Measurements from ENCODE around the gene SSC5D.

Gene SSC5D

DNA sequence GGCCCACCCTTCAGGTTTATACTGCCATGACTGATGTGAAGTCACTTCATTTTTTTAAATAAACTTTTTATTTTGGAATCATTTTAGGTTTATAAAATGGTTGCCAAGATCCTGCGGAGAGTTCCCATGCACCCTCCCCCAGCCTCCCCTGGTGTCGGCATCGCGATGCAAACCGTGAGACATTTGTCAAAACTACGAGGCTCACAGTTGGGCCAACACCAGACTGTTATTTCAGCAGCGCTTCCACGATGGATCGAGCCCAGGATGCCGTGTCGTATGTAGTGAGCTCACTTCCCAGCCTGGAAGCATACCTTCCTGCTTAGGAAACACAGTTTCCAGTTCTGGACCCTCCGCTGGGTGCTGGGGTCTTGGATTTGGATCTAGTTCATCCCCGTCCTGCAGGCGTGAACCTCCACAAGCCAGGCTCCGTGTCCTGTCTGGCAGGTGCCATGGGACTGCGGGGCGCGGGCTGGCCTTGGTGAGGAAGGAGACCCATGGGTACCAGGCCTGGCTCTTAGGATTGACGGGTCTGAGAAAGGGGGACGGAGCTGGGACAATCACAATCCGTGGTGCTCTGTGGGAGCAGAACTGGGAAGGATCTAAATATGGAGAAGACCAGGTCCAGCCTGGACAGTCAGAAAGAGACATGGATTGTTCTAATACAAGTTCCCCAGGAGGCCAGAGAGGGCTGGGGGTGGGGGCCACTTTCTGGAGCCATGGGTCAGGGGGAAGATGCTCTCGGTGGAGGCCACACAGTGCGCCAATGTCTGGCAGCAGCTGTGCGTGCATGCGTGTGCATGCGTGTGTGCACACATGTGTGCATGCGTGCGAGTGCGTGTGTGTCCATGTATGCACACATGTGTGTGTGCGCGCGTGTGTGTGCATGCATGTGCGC is 51.1 kb downstream of the SSC5D start:
- no peak for DNase-seq

DNA sequence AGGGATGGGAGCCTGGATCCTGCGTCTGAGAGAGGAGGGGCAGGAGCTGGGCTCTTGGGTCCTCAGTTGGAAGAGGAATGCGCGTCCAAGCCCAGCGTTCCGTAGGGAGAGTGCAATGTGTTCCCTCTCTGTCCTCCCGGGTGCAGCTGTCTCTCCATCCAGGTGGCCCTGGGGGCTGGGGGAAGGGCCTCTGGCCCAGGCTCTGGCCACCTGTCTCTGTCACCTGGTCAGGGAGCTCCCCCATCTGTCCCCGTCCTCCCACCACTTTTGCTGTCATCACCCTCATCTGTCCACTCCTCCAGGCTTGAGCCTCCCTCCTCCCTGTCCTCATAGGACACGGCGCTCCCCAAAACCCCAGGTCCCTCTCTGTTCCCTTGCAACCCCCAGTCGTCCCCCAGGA is 52.4 kb downstream of the SSC5D start:
- DNase-seq, result no peak

DNA sequence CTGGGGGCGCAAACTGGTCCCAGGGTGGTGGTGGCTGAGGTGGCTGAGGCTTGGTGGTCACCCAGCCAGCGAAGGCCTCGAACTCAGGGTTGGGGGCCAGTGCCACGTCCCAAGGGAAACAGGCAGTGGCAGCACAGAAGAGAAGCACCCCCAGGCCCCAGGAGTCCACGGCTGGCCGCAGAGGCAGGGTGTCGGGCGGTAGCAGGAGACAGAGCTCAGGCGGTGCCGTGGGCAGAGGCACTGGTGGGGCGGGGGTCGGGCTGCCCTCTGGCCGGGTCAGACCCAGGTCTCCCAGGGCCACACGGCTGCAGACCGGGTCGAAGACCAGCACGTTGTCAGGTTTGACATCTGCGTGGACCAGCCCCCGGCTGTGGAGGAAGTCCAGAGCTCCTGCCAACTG is 52.9 kb downstream of the SSC5D start:
- no peak for DNase-seq

DNA sequence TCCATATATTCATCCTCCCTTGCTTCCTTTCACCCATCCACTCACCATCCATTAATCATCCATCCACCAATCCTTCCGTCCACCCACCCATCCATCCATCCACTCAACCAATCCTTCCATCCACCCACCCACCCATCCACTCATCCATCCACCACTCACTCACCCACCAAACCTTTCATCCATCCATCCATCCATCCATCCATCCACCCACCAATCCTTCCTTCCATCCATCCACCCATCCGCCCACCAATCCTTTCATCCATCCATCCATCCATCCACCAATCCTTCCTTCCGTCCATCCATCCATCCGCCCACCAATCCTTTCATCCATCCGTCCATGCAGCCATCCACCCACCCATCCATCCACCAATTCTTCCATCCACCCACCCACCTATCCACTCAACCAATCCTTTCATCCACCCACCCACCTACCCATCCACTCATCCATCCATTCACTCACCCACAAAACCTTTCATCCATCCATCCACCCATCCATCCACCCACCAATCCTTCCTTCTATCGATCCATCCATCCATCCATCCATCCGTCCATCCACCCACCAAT is 54.1 kb downstream of the SSC5D start:
- no peak for DNase-seq

DNA sequence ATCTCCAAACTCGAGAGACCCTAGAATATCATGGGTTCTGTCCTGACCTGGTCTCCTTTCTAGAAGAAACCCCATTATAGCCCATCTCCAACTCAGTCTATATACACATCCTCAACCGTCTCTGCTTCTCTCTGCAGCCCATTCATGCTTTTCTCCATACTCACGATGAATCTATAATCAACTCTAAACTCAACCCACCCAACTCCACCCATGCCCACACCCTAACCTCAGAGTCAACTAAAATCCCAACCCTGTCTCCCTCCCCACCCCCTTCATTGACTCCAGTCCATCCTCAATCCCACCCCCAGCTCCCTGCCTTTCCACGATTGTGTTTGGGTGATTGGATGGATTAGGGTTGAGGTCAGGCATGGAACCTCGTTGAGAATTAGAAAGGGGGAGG is 55.3 kb downstream of the SSC5D start:
- no peak for DNase-seq

DNA sequence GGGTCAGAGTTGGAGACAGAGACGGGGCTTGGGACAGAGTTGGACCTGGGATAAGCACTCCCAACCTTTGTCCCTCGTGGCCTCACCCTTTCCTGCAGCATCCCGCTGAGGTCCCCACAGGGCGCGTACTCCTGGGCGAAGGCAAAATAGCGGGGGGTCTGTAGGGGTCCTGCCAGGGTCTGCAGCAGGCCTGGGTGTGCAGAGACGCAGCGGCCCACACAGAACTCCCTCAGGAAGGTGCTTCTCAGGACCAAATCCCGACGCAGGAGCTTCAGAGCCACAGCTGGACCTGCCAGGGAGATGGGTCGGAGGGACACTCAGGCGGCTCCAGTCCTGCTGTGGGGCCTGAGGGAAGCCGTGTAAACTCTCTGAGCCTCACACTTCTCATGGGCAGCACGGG is 55.8 kb downstream of the SSC5D start:
- no peak for DNase-seq

DNA sequence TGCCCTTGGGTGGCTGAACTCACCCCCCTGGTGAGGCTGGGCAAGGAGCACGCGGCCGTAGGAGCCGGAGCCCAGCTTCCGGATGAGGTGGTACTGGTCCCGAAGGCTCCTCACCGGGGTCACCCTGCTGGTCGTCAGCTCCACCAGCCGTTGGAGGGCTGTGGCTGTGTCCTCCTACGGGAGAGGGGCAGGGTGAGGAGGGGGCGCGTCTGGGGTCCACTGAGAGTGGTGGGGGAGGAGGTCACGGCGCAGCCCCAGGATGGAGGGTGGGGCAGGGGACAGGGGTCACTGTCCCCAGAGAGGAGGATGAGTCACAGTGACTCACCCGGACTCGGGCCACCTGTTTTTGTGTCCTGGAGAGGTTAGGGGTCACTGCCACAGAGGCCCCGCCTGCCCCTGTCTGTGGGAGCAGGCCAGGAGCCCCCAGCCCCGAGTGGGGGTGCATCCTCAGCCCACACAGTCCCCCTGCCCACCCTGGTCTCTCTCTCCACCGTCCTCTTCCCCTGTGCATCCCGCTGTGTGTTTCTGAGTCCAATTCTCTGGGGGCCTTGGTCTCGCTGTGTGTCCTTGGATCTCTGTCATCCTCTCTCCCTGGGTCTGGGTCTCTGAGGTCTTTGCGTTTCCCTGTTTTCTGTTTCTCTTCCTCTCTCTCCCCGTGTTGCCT is 56.7 kb downstream of the SSC5D start:
- DNase-seq, result no peak

DNA sequence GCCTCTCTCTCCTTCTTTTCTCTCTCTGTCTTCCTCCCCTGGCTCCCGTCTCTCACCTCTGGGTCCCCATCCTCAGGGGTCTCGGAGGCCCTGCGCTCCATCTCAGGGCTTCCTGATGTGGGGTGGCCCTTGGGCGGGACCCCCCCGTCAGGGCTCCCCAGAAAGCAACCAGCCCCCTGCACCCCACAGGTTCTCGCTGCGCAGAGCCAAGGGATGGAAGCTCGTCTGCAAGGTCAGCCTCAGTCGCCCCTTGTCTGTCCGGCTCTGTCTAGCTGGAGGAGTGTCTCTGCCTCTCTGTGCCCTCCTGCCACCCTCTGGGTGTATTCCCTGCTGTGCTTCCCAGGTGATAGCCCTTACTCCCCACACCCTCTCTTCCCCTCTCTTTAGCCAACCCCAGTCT is 57.2 kb downstream of the SSC5D start, which contains the start of gene SBK3:
SBK3 (minus strand) TSS at position 101 of the 400 bp plus-strand sequence; CDS start at position 101, 0 bp downstream.
- no peak for DNase-seq

DNA sequence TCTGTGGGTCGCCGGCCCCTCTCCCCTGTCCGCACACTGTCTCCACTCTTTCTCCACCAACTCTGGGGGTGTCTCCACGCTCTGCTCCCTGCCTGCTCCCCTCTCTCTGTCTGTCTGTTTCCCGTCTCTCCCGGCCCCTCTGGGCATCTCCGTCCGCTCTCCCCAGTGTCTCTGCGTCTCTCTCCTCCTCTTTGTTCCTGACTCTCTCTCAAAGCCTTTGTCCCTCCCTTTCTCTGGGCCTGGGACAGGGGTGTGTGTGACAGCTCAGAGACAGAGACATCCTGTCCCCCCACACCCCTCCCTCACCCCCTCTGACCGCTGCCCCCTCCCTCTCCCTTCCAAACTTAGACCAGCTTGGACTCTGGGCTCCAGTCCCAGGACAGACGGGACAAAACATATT is 57.8 kb downstream of the SSC5D start:
- DNase-seq, result no peak

DNA sequence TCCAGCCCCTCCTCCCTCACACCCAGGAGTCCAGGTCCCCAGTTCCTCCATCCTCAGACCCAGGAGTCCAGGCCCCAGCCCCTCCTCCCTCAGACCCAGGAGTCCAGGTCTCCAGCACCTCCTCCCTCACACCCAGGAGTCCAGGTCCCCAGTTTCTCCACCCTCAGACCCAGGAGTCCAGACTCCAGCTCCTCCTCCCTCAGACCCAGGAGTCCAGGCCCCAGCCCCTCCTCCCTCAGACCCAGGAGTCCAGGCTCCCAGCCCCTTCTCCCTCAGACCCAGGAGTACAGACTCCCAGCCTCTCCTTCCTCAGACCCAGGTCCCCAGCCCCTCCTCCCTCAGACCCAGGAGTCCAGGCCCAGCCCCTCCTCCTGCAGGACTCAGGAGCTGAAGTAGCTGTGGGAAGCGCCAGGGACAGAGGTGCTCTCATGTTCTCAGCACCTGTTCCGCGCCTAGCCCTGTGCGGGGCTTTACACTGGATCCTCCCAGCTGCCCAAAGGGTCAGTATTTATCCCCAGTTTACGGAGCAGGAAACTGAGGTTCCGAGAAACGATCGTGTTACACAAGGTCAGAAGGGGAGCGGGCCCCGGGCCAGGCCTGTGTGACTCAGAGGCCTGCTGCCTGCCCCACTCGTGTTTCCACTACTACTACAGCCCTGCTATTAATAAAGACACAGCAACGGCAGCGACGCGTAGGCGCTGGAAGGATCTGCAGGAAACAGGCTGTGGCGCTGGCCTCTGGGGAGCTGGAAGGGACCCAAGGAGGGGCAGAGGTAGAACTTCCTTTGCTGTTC is 58.8 kb downstream of the SSC5D start:
- no peak for DNase-seq

DNA sequence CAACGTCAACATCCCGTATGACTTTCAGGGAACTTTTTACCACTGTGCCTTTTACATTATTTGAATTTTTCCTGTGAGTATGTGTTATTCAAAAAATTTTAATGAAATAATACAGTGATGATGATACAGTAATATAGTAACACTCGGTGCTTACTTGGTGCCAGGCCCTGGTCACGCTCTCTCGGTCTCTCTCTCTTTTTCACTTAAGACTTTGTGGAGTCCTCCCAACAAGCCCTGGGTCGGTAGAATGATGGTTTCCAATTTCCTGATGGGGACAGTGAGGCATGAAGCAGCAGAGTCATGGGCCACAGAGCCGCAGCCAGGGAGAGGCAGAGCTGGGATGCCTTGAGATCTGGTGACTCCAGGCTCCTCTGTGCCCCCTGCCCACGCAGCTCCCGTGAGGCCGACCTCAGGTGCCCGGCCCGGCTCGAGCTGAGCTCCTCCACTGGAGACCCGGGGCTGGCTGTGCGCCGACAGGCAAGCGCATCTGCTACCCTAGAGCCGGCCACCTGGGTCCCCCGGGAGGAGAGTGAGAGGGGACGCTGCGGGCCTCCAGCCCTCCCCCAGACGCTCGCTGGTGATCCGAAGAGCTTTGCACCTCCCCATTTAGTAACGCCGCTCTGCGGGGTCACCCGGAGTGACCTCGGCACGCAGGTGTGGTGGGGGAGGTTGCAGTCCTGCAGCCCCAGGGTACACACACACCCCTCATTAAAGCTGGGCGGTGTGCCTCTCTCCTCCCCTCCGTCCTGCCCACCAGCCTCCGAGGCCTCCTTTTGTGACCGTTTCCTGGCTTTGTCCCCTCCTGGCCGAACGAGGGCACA is 61.5 kb downstream of the SSC5D start:
- peak; percentile 11 for DNase-seq

DNA sequence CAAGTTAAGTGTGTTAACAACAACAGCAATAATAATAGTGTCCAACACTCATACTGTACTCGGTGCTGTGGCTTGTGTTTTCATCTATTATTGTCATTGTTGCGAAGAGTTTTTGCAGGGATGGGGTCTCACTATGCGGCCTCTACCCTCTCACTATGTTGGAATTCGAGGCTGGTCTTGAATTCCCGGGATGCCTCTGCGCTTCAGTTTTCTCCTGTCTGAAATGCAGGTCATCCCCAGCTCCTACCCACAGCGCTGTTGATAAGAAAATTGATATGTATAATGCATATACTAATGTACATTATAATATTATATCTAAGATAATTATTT is 62.0 kb downstream of the SSC5D start:
- no peak for DNase-seq

DNA sequence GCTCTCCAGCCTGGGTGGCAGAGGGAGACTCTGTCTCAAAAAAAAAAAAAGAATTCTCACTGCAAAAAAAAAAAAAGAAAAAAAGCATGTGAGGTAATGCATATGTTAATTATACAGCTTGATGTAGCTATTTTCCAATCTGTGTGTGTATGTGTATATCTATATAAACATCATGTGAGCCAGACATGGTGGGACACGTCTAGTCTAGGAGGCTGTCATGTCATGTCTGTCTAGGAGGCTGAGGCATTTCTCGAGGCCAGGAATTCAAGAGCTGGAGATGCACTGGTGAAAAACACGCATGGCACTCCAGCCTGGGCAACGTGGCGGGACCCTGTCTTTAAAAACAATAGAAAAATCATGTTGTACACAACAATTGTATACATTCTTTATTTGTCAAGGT is 64.0 kb downstream of the SSC5D start:
- no peak for DNase-seq

DNA sequence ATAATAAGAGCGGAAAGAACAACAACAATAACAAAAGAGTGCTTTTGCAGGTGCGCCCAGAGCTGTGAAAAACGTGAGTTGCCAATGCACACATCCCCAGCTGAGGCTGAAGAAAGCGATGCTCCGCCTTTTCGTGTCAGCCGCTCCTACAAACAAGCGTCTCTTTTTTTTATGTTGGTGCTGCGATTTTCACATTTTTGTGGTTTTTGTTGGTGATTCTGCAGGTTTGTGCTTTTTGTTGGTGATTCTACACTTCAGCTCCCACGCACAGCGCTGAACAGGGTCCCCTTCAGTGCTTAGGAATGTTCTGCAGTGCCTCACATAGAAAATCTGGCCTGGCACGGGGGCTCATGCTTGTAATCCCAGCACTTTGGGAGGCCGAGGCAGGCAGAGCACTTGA is 64.4 kb downstream of the SSC5D start:
- no peak for DNase-seq

DNA sequence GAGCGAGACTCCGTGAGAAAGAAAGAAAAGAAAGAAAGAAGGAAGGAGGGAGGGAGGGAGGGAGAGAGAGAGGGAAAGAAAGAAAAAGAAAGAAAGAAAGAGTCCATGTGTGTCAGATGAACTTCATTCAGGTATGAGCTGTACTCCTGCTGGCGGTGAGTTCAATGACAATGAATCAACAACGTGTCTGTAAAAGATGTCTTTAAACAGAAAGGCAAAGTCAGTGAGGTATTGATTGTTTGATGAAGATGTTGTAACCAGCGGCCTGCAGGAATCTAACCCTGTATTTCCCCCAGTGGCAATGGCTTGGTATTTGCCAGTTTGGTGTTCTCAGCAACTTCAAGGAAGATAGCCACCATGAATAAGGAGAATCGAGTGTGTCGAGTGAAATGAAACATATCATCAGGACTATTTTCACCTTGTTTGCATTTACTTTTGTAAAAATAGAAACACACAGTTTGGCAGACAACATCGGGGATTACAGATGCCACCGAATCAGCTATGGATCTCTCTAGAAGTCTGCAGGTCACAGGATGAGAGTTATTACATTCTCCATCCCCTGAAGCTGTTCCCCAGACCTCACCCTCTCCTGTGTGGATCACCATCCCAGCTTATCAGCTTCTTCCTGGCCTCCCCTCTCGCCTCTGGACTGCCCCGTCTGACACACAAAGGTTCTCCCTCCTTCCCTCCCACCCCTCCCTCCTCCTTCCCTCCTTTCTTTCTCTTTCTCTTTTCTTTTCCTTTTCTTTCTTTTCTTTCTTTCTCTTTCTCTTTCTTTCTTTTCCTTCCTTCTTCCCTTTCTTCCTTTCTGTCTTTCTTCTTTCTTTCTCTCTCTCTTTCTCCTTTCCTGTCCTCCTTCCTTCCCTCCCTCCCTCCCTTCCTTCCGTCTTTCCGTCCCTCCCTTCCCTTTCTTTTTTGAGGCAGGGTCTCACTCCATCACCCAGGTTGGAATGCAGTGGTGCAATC is 65.3 kb downstream of the SSC5D start:
- DNase-seq, result no peak

DNA sequence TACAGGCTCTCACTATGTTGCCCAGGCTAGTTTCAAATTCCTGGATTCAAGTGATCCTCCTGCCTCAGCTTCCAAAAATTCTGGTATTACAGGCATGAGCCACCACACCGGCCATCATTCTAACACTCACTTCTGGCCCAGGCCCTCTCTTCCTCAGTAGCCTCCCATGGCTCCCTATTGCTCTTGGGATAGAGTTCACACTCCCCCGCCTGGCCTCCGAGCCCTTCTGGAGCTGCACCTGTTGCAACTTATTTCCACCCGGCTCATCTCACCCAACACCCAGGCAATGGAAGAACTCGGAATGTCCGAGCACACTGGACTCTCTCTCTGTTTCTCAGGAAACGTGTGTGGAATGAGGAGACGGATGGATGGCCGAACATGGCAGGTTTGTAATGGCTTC is 66.1 kb downstream of the SSC5D start:
- DNase-seq, result no peak

DNA sequence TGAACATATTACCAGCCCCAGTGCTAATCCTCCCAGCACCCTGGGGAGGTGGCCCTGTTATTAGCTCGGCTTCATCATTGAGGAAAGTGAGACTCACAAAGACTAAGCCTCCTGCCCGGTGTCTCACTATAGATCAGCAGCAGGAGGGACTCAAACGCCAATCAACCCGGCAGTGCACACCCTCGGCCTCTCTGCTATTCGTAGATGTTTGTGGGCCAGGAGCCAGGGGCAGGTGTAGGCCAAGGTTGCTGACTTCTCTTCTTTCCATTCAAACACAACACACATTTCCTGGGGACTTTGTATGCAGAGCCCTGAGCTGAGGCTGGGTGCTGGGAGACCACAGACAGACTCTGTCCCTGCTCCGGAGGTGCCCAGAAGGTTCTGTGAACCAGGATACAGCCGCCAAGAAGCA is 66.5 kb downstream of the SSC5D start:
- no peak for DNase-seq

DNA sequence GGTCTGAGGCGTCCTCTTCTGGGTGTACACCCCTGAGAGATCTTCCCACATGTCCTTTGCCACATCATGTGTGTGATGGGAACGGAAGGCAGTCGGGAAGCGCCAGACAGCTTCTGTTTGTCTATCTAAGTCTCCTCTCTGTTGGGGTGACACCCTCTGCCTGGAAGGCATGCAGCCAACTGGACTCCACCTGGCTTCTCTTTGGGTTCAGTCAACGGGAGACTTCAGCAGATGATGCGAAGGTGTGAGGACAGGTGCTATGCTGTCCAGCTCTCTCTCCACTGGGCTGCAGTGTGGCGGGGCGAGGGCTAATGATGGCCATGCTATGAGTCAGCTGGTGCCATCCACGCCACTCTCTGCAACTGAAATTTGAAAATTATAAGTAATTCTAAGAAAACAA is 71.4 kb downstream of the SSC5D start:
- DNase-seq, result no peak

DNA sequence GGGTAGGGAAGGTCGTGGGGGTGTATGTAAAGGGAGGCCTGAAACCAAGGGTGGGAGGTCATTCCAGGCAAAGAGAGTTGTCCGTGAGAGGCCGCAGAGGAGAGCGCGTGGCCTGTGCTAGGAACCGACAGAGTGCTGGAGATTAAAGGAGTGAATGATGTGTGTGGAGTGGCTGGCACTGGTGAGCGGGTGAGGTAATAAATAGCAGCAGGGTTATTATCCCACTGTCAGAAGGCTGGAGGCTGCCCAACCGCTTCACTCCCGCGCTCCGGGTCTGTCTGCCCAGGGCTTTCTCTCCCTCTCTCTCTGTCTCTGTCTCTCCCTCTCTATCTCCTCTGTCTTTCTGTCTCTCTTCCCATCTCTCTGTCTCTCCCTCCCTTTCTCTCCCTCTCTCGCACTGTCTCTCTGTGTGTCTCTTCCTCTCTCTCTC is 75.0 kb downstream of the SSC5D start:
- DNase-seq, result no peak

DNA sequence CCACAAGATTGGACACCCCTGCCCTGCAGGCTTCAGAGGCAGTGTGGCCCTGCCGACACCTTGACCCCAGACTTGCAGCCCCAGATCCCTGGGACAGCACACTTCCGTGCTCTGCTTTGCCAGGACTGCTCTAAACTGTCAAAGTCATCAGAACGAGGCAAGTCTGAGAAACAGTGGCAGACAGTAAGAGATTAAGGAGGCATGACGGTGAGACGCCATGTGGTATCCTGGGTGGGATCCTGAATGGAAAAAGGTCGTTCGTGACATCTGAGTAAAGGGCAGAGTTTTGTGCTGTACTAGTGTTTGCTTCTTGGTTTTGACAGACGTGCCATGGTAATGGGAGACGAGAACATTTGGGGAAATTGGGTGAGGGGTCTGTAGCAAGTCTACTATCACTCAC is 78.6 kb downstream of the SSC5D start:
- no peak for DNase-seq

DNA sequence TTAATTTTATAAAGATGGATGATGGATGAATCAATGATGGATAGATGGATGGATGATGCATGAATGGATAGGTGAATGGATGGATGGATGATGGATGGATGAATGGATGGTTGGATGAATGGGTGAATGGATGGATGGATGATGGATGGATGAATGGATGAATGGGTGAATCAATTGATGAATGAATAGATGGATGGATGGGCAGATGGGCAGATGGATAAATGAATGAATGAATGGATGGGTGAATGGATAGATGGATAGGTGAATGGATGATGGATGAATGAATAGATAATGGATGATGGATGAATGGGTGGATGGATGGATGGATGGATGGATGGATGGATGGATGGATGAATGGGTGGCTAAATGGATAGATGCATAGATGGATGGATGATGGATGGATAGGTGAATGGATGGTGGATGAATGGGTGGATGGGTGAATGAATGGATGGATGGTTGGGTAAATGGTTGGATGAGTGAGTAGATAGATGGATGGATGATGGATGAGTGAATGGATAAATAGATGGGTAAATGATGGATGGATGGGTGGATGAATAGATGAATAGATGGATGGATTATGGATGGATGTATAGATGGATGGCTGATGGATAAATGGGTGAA is 79.6 kb downstream of the SSC5D start:
- no peak for DNase-seq
